HFF-Myc (cell line): ENCODE results near the gene OGG1.
"Not testable (repeated sequence)": the region's sequence is repeated elsewhere in the genome, so short reads cannot be mapped to it uniquely, and the experiment has no call there.

Experiments
- DNase-seq: peaks from one replicate; pipeline ENCODE4 v3.0.0-alpha.2; 2011; ENCODE audit warnings: low read depth; ENCODE audit errors: extremely low read depth
- H3K4me3 ChIP-seq: replicated peaks from 2 replicates; pipeline ENCODE4 v1.5.1; 2011; ENCODE audit warnings: low read depth, mild to moderate bottlenecking, control low read depth, low read length
- TF ChIP-seq, protein P1 (sequence below): IDR thresholded peaks from 2 replicates; pipeline ENCODE4 v1.5.1; 2012; ENCODE audit warnings: mild to moderate bottlenecking, low read depth, low read length, control low read depth; ENCODE audit errors: missing control alignments

OGG1 gene

DNA sequence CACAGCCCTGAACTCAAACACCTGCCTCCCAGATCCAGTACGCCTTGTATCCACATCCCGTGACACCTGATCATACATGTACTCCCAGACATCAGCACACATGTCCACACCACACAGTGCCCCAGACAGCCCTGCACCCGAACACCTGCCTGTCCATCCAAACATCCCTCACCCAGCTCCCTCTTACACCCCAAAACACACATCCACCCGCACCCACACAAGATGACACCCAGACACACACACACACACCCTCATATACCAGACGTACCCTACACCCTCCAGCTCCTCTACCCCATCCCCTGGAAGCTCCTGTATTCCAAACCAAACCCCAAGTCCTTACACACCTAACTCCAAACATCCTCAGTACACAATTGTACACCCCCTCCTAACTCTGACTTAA is 19.3 kb downstream of the OGG1 start:
- peak overlapping the region; percentile 75 for H3K4me3 ChIP-seq
- TF ChIP-seq, protein P1, sequence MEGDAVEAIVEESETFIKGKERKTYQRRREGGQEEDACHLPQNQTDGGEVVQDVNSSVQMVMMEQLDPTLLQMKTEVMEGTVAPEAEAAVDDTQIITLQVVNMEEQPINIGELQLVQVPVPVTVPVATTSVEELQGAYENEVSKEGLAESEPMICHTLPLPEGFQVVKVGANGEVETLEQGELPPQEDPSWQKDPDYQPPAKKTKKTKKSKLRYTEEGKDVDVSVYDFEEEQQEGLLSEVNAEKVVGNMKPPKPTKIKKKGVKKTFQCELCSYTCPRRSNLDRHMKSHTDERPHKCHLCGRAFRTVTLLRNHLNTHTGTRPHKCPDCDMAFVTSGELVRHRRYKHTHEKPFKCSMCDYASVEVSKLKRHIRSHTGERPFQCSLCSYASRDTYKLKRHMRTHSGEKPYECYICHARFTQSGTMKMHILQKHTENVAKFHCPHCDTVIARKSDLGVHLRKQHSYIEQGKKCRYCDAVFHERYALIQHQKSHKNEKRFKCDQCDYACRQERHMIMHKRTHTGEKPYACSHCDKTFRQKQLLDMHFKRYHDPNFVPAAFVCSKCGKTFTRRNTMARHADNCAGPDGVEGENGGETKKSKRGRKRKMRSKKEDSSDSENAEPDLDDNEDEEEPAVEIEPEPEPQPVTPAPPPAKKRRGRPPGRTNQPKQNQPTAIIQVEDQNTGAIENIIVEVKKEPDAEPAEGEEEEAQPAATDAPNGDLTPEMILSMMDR, result no peak
- no peak for DNase-seq

DNA sequence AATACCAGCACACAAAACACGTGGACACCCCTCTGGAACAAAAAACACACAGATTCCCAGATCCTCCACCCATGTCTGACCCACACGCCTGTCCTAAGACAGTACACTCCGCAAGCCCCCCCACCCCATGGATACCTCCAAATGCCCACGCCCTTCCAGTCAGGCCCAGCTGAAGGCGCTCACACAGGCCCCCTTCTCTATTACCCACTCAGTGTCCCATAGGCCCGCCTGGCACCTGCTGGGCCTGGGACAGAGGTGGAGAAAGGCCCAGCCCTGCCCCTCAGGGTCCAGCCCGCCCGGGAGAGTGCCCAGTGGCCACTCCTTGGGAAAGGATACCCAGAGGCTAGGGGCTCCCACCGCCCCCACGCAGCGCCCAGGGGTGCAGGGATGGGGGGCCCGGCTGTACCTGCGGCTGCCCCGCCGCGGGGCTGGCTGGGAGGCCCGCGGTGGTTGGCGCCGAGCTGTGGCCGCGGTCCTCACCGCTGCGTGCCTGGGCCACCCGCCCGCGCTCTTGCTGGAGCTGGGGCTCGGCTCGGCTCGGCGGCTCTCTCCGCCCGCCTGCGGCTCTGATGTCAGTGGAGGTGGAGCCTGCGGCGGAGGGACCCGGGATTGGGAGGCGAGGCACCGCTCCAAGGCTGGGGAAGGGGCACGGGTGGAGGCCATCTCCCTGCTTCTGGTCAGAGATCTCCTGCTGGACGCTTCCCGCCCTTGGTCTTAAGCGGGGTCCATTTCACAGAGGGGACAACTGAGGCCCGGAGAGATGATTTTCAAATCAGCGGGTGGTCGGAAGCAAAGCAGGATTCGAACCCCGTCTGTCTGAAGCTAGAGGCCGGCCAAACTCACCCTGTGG is 19.9 kb downstream of the OGG1 start, which contains the start of gene CAMK1:
TSS of gene CAMK1 (minus strand) at position 522 of the 850 bp plus-strand sequence. CDS start 2,198 bp downstream, outside the sequence.
- no peak for DNase-seq
- TF ChIP-seq, protein P1, result no peak
- peak within 1 kb of the TSS; percentile 75 for H3K4me3 ChIP-seq

DNA sequence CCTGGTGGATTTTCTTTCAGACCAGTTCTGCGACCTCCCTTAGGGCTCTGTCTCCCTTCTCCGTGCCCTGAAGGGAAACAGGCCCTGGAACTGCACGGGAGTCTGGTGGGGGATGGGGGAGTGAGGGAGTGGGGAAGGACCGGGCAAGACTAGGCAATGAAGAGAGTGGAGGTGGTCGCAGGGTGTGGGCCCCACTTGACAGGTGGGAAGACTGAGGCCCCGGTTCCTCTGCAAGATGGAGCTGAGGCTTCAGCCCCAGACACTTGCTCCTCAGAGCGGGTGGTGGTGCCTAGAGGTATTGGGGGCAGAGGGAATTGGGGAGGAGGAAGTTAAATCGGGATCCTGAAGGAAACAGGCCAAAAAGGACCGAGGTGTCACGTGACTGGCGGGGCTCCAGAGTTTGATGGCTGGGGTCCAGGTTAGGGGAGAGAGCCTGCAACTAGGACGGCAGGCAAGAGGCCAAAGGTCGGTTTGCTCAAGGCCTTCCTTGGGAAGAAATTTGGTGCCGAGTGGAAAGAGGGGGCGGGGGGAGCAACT is 20.6 kb downstream of the OGG1 start:
- TF ChIP-seq, protein P1, result no peak
- peak overlapping the region; percentile 75 for H3K4me3 ChIP-seq
- DNase-seq, result no peak

DNA sequence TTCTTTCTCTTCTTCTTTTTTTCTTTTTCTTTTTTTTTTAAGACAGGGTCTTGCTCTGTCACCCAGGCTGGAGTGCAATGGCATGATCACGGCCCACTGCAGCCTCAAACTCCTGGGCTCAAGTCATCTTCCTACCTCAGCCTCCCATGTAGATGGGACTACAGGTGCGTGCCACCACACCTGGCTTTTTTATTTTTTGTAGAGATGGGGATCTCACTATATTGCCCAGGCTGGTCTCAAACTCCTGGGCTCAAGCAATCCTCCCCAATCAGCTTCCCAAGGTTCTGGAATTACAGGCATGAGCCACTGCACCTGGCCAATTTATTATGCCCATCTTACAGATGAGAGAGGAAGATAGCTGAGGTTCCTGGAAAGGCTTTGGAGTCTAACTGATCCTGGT is 21.3 kb downstream of the OGG1 start:
- DNase-seq, H3K4me3 ChIP-seq: not testable (repeated sequence)

DNA sequence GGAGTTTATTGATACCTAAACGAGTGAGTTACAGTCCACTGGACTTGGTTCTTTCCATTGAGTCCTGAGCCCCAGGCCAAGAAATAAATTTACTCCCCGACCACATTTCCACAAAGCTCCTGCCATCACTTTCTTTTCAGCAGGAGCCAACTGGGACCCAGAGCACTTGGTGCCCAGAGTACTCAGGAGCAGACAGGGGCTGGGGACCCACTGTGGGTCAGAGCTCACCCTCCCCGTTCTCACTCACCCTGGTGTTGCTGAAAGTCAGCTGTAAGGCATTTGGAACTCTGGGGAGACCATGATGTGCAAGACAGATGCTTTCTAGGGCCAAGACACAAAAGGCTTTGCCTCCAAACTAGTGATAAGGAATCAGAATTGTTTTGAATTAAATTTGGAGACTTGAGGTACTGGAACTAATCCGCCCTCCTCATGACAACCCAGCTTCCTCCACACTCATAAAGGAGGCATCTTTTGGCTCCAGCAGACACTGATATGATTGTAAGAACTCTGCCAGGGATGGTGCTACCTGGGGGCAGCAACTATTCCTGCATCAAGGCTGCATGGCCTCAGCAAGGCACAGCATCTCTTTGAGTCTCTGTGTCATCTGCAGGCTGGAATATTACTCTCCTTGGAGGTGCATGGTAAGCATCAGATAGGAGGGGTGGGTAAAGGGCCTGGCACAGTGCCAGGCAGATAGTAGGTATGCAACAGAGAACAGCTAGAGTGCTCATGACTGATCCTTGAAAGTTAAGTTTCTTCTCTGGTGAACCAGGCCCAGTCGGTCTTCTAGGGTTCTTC is 27.3 kb downstream of the OGG1 start:
- DNase-seq, result no peak
- no peak overlapping the region for H3K4me3 ChIP-seq
- TF ChIP-seq, protein P1, result no peak

DNA sequence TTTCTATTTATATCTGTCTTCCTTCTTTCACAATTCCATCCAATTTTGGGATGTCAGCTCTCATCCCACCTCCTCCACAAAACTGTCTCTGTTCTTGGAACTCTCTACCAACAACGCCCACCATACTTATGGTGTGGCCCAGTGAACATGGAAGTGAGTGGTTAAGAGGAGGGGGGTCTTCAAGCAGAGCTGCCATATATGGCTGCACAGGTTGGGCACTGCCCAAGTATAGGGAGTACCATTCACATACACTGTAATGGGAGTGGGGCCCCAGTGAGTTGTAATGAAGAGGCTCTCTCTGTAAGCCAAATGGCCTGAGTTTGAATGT is 27.9 kb downstream of the OGG1 start:
- H3K4me3 ChIP-seq, result no peak overlapping the region
- TF ChIP-seq, protein P1, result no peak
- no peak for DNase-seq
